Right renal pelvis (tissue), 4 donors: ENCODE data around the gene TMA7B. TPM values are rescaled to one million over a fixed set of nuclear protein-coding genes. Genes with fewer than 3 reads are reported as not detected.

Source experiments
- DNase-seq, 4 donors: peaks; one replicate each; pipeline ENCODE4 v3.0.0-alpha.2; 2013; ENCODE audit warnings: low read depth in 4 of 4, low spot score in 3 of 4, missing footprints in 1 of 4
- polyA plus RNA-seq, 4 donors: library from polyadenylated mRNA; unstranded; fragments of 120-200 nt; gene quantifications; one replicate each; pipeline ENCODE4 v1.2.1, GENCODE V29; 2013; ENCODE audit not compliant: insufficient read length in 4 of 4

TMA7B gene
- polyA plus RNA-seq: under 1 TPM in 2 of 4 donors, not detected in 2; 0.23 to 0.37 TPM

DNA sequence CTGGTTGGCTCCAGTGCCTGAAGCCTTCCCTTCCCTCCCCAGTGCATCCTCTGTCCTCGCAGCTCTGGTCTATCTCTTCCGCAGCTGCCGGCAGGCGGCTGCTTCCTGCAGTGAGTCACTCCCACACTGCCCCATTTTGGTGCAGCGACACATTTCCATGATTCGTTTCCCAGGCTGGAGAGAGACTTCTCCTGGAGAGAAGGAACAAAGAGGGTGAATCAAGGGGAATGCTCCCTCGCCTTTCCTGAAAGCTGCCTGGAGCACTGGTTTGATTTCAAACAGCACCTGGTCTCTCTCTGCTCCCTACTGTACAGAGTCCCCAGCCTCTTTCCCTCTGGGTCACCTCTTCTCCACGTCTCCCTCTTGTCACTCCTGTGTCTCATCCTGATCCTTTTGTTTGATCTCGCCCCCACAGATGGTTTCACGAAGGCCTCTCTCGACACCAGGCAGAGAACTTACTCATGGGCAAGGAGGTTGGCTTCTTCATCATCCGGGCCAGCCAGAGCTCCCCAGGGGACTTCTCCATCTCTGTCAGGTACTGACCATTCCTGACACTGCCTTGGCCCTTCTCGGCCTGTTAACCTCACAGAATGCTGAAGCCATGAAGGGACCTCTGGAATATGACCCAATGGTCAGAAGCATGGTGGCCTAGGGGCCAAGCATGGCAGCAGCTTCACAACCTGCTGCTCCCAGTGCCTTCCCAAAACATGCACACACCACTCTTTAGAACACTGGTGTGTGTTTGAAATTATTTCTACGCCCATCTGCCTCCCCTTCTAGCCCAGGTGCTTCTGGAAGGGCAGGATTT lies at the start of gene TMA7B:
Gene TMA7B, plus strand, starts transcription at position 758 of the 808 bp plus-strand sequence. CDS start 3,978 bp downstream, outside the sequence.
- no peak for DNase-seq

DNA sequence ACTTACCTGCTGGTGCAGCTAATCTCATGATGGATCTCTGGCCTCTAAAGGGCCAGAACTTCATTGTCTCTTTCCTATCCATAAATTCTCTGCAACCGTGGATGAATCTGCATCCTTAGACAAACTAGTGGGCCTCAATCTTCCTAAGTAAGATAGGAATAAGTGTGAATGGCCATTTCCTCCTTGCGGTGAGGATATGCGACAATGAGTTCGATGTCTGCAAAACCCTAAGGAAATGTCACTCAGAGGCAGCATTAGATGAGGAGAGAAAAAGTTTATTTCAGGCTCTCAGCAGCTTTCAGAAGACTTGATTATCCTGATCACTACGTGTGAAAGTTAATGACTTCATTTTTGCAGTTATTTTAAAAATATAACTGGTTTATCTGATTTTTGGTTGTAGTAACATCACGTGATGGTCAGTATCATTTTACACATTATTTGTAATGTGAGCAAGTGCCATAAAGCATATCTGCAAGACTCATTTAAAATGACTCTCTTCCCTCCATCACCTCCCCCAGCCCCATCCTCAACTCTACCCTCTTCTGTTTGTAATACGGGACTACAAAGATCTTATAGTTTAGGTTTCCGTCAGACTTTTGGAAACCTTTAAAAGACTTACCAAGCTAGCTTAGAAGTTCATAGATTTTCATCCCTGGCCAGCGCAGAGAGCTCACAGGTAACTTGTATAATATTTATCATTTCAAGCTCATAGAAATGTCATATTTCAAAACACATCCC lies 49.2 kb upstream of the TMA7B start:
- DNase-seq: no peak

DNA sequence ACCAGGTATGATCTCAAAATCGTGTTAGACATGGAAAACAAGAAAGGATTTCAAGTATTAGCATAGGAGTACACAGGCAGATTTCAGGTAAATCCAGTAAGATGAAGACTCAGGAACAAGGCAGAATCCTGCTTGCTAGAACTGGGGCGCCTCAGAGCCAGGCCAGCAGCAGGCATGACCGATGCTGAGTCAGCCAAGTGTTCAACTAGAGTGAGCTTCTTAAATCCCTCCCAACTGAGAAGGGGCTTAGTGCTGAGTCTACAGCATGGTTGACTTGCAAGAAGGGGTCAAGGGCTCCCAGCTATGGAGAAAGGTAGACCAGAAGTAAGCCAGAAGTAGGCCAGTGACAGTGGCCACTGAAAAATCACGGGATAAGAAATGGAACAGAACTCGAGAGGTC lies 46.9 kb upstream of the TMA7B start:
- no peak for DNase-seq

DNA sequence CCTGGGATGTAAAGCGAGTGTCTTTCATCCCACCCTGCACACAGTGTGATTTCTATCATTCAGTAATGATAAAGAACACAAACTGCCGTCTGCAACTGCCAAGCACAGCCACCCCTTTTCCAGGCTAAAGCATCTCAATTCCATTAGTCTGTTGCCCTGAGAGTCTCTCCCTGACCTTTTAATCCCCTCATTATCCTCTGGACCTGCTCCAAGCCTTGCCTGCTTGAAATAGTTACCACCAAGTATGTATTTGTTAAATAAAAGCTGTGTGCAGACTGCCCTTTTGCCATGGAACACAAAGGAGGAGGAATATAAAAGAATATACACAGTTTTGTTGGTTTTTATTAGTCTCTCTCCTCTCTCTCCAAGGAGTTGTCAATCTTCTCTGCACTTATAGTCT lies 46.3 kb upstream of the TMA7B start:
- no peak for DNase-seq

DNA sequence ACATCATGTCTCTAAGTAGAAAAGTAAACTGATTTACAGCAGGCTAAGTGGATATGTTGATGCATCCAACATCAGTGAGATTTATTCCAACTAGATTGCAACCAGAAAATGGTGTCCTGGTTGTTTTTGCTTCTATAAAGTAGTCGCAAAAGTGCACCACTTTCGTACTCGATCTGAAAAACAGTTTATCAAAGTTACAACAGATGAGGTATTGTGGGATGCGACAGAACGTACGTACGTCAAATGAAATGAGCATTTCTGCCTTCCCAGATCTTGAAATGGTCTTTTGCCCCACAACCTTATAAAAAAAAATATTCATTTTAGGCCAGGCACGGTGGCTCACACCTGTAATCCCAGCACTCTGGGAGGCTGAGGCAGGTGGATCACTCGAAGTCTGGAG lies 45.6 kb upstream of the TMA7B start:
- DNase-seq: no peak

DNA sequence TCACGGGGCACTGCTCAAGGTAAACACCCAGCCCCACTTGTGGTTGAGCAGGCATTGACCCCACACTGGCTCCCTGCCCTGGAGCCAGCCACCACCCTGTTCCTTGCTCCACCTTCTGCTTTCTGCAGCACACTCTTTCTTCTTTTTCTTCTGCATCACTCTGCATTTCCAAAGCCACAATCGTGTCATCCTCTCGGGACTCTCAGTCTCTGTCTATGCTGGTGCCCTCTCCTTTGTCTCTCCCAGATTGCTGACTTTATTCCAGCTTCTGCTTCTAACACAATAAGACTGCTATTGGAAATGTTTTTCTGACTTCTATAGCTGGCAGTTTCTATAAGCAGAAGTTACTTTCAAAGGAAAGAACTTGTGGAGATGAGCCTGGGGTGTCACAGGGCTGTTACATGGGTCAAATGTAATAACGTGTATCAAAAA lies 44.9 kb upstream of the TMA7B start:
- no peak for DNase-seq

DNA sequence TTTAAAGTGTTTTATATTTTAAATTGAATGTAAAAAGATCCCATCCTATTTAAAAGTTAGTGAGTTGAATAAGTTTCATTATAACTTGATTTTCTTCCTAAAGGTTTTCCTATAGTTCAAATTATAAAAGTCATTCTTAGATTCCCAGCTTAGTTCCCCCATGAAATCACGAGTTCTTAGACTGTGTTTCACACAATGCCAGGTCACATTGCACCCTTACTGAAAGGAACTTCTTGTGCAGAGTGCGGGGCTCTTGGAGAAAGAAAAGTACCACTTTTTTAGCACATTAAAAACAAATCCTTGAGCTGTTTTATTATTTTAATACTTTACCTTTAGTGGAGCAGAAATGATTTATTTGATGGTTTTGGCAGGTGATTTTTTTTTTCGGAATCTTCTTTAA lies 43.7 kb upstream of the TMA7B start:
- no peak for DNase-seq

DNA sequence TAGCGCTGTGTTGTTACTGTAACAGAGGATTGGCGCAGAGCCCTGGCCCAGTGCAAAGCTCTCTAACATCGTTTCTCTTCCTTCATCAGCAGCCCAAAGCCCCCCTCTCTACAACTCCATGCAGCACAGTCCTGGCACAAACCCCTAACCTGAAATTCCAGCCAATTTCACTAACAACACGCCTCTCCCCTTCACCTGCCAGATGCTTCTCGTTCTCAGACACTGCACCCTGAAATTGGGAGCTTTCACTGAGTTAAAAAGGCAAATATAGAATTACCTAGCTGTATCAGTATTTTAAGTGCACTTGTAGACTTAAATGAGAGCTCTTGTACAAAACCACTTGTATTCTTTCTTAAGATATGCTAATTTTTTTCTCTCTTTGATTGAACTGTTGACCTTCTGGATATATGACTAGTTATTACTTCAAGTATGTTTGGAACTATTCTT lies 43.0 kb upstream of the TMA7B start:
- no peak for DNase-seq

DNA sequence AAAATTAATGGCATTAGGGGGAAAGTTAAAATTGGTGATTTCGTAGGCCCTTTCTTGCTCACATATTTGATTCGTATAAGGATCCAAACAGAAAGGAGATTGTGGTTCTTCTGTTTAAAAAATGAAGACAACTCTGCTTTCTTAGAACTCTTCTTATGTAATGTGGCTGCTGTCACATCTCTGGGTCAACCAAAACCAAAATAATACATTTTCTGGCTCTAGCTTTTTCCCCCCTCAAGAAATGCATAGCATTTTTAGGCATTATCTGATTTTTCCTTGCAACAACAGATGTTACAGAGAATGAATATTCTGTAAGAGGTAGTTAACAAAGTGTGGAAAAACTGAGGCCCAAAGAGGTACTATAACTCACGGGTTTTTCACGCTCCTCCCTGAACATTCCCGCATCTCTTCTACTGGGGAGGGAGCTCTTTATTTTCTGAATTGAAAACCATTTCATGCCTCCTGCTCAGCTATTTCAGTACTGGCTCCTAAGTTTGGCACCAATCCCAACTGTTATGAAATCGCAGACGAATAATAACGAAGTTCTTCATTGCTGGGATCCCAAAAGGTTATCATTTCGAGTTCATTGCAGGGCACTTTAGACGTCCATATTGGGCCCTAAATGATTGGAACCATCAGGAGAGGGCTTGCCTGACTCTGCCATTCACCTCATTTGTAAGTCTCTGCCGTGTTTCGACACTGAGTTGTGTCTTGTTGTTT lies 42.3 kb upstream of the TMA7B start:
- no peak for DNase-seq

DNA sequence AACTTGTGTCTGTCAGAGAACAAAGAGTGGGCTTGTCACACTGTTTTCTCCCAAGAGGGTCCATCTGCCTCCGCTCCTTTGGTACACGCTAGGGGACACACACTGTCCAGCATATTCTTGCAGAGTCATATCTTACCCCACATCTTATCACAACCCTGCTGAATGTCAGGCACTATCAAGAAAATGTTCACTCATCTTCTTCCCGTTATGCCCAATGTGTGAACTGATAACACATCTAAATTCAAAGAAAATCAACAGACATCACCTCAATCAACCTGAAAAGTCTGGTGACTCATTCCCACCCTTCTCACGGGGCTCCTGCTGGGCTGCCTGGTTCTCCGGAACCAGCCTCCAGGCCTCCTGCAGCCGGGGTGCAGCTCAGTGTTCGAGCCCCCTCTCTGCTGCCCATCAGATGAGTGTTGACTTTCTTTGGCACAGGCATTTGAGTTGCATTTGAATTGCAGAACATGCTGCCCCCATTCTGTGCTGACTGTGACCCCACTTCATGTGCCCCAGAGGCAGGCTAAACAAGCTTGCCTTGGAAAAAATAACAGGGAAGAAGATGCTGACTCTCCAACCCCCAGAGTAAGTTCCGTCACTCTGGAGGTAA lies 40.0 kb upstream of the TMA7B start:
- DNase-seq: no peak

DNA sequence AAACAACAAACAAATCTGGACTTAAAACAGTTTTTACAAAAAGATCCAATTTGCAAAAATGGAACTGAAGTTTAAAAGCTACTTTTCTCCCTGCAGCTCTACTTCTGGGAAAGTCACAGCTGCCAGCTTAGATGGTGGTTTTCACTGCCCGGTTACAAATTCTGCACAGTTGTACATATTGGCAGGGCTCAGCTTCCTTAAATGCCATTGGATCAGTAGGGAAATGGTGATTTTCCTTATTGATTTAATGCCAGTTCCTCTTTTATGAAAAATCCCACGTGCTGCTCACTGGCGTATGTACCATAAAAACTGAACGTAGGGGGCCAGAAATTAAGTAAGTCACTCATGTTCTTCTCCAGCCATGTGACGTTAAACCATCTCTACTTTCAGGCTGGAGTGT lies 36.5 kb upstream of the TMA7B start:
- no peak for DNase-seq

DNA sequence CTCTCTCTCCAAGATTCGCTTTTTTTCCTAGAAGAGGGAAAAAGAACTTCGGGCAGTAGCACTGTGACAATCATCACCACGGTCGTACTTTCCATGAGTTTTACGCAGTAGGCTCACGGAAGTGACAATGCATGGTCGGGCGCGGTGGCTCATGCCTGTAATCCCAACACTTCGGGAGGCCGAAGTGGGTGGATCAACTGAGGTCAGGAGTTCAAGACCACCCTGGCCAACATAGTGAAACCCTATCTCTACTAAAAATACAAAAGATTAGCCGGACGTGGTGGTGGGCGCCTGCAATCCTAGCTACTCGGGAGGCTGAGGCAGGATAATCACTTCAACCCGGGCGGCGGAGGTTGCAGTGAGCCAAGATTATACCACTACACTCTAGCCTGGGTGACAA lies 35.9 kb upstream of the TMA7B start:
- no peak for DNase-seq

DNA sequence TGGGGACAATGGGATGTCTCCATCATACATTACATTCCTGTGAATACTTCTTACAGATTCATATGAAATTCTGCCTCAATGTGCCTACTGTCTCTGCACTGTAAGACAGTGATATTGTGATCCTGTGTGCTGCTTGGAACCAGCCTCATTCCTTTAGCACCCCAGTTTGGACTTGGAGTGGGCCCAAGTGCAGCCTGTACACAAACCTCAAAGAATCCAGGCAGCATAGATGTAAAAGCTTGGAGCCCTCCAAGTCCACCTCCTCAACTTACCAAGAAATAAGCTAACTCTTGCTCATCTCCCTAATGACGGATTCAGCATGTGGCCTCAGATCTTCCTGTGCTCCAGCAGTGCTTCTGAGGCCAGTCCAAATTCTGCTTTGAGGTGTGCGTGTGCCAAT lies 34.9 kb upstream of the TMA7B start:
- DNase-seq: no peak

DNA sequence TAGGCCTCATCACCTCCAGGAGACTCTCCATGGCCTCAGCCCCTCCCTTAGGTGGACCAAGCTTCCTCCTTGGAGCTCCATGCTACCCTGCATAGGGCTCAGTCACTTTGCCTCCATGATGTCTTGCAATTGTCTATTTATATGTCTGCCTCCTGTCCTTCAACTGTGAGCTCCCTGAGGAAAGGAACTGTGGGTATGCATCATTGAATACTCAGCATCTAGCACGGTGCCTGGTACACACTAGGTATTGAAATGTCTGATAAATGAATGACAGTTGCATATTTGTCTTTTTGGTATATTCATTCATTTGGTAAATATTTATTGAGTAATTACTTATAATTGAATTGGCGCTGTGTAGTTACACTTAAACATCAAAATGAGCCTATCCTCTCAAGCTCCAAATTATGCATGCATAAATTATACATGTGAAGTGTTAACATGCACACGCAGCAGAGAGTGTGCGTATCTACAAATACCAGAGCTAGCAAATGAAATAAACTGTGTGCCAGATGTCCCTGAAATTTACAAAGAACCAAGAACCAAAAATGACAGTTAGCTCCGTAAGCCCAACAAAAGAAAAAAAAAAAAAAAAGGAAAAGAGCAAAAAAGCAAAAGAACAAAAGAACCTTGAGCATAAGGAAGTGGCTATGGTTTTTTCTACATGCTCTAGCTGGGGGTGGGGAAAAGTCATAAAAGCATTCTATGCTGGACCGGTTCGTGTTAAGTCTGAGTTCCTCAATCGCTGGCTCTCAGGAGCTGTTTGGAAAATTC lies 34.1 kb upstream of the TMA7B start:
- DNase-seq: no peak

DNA sequence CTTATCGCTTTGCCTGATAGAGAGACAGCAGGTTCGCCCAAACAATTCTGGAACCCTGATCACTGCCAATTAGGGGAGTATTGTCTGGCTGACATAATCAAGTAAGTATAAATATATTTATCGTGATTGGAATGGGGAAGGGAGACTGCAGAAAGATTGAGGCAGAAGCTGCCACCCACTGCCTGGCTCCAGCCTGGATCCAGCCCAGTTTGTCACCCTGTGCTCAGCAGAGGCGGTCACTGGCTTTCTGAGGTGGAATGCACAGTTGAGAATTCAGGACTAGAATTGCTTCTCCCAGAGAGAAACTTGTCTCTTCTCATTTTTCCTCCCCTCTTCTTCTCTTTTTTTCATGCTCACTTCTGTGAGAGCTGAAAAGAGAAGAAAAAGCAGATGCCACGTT lies 33.4 kb upstream of the TMA7B start:
- no peak for DNase-seq

DNA sequence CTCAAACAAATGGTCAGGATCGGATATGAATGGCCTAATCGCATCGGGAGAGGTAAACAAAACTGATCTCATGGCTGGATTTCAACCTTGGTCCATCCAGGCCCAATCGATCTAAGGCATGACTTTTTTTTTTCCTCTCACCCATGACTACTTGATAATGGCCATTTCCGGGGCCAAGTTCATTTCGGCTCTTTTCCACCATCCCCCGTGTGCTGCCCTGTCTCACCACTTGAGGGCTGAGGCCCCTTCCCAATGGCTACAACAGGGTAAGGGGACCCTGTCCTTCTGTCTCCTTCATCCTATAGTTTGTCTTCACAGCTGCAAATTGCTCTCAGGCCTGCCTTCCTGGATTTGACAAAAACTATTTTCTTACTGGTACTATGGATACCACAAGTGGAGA lies 32.7 kb upstream of the TMA7B start:
- no peak for DNase-seq

DNA sequence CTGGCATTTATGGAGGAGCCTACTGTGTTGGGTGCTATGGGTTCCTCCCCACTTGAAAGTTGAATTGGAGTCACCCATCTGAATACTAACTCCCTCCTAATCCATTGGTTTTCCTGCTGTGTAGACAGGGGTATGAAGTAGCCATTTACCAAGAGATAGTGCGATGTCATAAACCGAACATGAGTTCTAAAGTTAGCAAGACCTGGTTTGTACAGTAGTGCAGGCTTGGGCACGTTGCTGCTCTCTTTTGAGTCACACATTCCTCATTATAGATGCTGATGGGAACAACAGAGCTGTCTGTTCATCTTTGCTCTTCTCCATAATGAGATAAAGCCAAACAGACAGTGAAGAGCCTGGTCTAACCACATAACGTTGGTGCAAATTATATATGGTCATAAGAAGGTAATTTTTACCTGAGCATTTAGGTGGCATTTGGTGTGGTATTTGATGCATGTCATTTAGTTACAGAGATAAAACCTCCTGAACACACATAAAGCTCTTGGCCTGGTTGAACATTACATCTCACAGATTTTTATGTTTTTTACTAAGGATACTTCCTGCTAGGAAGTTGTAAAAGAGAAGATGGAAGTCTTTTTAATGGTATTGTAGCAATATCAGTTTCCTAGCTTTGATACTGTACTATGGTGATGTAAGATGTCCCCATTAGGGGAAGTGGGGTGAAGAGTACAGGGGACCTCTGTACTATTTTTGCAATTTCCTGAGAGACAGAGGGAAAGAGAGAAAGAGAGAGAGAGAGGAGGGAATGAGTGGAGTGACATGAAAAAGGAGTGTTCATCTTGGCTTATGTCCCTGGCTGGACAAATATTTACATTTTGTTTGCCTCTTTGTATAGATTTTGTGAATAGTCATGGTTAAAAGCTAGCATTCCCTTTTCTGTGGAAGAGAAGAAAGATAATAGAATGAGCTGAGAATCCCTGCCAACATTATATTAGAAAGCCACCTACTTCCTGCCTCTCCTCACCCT lies 31.4 kb upstream of the TMA7B start:
- DNase-seq: no peak

DNA sequence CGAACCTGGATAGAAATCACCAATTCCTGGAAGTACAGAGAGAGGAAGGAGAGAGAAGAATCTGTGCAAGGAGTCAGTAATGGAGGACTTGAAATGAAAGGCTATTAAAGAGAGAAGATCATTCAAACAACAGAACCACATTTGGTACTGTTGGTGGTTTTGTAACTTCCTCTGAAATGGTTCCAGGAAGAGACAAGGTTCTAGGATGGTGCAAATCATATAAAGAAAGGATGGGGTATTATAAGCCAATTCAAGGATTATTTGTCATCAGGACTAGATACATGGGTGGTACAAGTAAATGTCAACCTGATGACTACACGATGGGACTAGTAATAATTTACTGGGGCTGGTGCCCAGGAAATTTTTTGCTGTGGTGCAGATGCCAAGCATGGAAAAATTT lies 28.9 kb upstream of the TMA7B start:
- no peak for DNase-seq

DNA sequence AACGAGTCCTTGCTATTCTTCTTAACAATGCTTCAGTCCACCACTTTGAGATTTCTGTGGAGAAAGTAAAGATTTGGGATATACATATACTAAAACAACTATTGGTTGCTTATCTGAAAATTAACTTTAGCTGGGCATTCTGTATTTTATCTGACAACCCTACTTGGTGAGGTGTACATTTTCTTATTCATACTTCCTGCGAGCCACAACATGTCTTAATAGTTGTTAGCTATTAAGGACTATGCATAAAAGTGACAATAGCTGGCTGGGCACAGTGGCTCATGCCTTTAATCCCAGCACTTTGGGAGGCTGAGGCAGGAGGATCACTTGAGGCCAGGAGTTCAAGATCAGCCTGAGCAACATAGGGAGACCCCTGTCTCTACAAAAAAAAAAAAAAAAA lies 28.0 kb upstream of the TMA7B start:
- no peak for DNase-seq
